Mesodermal cell (in vitro differentiated cells): ENCODE data around the gene FGF7.

Experiments used
- H3K27ac ChIP-seq: 2 replicates; pipeline ENCODE4 v1.7.0; 2013; ENCODE audit warnings: mild to moderate bottlenecking, low read depth, low read length, moderate library complexity; ENCODE audit not compliant: severe bottlenecking
- H3K36me3 ChIP-seq: 2 replicates; pipeline ENCODE4 v1.7.1; 2013; ENCODE audit warnings: mild to moderate bottlenecking, low read length, moderate library complexity; ENCODE audit not compliant: control insufficient read depth, insufficient read depth
- H3K4me1 ChIP-seq: one replicate; pipeline ENCODE4 v1.7.1; 2013; ENCODE audit warnings: mild to moderate bottlenecking, low read length; ENCODE audit not compliant: insufficient read depth, control insufficient read depth, poor library complexity, severe bottlenecking
- H3K4me3 ChIP-seq: 2 replicates; pipeline ENCODE4 v1.7.0; 2013; ENCODE audit warnings: low read length, control low read depth, mild to moderate bottlenecking; ENCODE audit not compliant: insufficient read depth, poor library complexity, severe bottlenecking; ENCODE audit errors: extremely low read depth
- H3K9me3 ChIP-seq: 2 replicates; pipeline ENCODE4 v1.7.1; 2013; ENCODE audit warnings: mild to moderate bottlenecking, low read length, moderate library complexity; ENCODE audit not compliant: control insufficient read depth
- WGBS, 2 experiments: methylation state at CpG; one replicate each; pipeline ENCODE4 v1.1.5; 2013; ENCODE audit warnings: missing lambda C conversion rate in 2 of 2; ENCODE audit not compliant: insufficient coverage in 2 of 2; 5-methylcytosine and 5-hydroxymethylcytosine counted together

The FGF7 gene

GRCh38 chr15:49439678-49440395 is 16.8 kb downstream of the FGF7 start:
- Histone ChIP-seq H3K27ac (no peak overlapping the region), H3K4me3 (no peak overlapping the region), H3K36me3 (no peaks in the 10 kb centered on the region), H3K9me3 (no peaks in the 10 kb centered on the region), H3K4me1 (no peaks in the 10 kb centered on the region)
- WGBS, 2 experiments, result no CpG with 5 or more reads among the region's 5 CpGs

- Histone ChIP-seq H3K27ac (no peak overlapping the region), H3K4me3 (no peak overlapping the region), H3K4me1 (no peaks in the 10 kb centered on the region), H3K9me3 (no peaks in the 10 kb centered on the region), H3K36me3 (no peaks in the 10 kb centered on the region)
Observed at GRCh38 chr15:49441356-49441755, 18.3 kb downstream of the FGF7 start.

- H3K4me1 ChIP-seq, result no peaks in the 10 kb centered on the region
- no peak overlapping the region for H3K27ac ChIP-seq
- no peaks in the 10 kb centered on the region for H3K36me3 ChIP-seq
- H3K4me3 ChIP-seq, result no peak overlapping the region
- no peaks in the 10 kb centered on the region for H3K9me3 ChIP-seq
- WGBS, 2 experiments, result no CpG with 5 or more reads among the region's 1 CpG
Observed at GRCh38 chr15:49441816-49442215, 18.8 kb downstream of the FGF7 start.

GRCh38 chr15:49452595-49452994 is 29.6 kb downstream of the FGF7 start:
- H3K36me3 ChIP-seq, result no peaks in the 10 kb centered on the region
- no peaks in the 10 kb centered on the region for H3K4me1 ChIP-seq
- no peak overlapping the region for H3K27ac ChIP-seq
- no peaks in the 10 kb centered on the region for H3K9me3 ChIP-seq
- no peak overlapping the region for H3K4me3 ChIP-seq
- no CpG with 5 or more reads among the region's 1 CpG for WGBS, 2 experiments

GRCh38 chr15:49456166-49456565 is 33.1 kb downstream of the FGF7 start:
- Histone ChIP-seq H3K4me3 (no peak overlapping the region), H3K9me3 (no peaks in the 10 kb centered on the region), H3K4me1 (no peaks in the 10 kb centered on the region), H3K36me3 (no peaks in the 10 kb centered on the region), H3K27ac (no peak overlapping the region)

- H3K4me1 ChIP-seq, result no peaks in the 10 kb centered on the region
- H3K36me3 ChIP-seq, result no peaks in the 10 kb centered on the region
- H3K9me3 ChIP-seq, result no peaks in the 10 kb centered on the region
- H3K27ac ChIP-seq, result no peak overlapping the region
- WGBS, 2 experiments, result no CpG with 5 or more reads among the region's 2 CpGs
- H3K4me3 ChIP-seq, result no peak overlapping the region
Observed at GRCh38 chr15:49458145-49458544, 35.1 kb downstream of the FGF7 start.

GRCh38 chr15:49460411-49460941 is 37.4 kb downstream of the FGF7 start:
- Histone ChIP-seq H3K4me3 (no peak overlapping the region), H3K36me3 (no peaks in the 10 kb centered on the region), H3K27ac (no peak overlapping the region), H3K9me3 (no peaks in the 10 kb centered on the region), H3K4me1 (no peaks in the 10 kb centered on the region)
- no CpG with 5 or more reads among the region's 2 CpGs for WGBS, 2 experiments

GRCh38 chr15:49462232-49462844 is 39.3 kb downstream of the FGF7 start:
- no CpG with 5 or more reads among the region's 2 CpGs for WGBS, 2 experiments
- Histone ChIP-seq H3K9me3 (no peaks in the 10 kb centered on the region), H3K4me1 (no peaks in the 10 kb centered on the region), H3K36me3 (no peaks in the 10 kb centered on the region), H3K4me3 (no peak overlapping the region), H3K27ac (no peak overlapping the region)

- H3K4me3 ChIP-seq, result no peak overlapping the region
- H3K9me3 ChIP-seq, result no peaks in the 10 kb centered on the region
- no CpG with 5 or more reads among the region's 3 CpGs for WGBS, 2 experiments
- no peak overlapping the region for H3K27ac ChIP-seq
- no peaks in the 10 kb centered on the region for H3K4me1 ChIP-seq
- H3K36me3 ChIP-seq, result no peaks in the 10 kb centered on the region
Observed at GRCh38 chr15:49464522-49464921, 41.5 kb downstream of the FGF7 start.

- 78% methylated on average over 1 of the region's 1 CpG; no CpG with 5 or more reads in 1 of the 2 experiments for WGBS, 2 experiments
- no peak overlapping the region for H3K4me3 ChIP-seq
- H3K36me3 ChIP-seq, result no peaks in the 10 kb centered on the region
- H3K9me3 ChIP-seq, result no peaks in the 10 kb centered on the region
- H3K4me1 ChIP-seq, result no peaks in the 10 kb centered on the region
- H3K27ac ChIP-seq, result no peak overlapping the region
Observed at GRCh38 chr15:49466119-49466518, 43.1 kb downstream of the FGF7 start.

- no peaks in the 10 kb centered on the region for H3K9me3 ChIP-seq
- H3K4me1 ChIP-seq, result no peaks in the 10 kb centered on the region
- no peak overlapping the region for H3K4me3 ChIP-seq
- no peak overlapping the region for H3K27ac ChIP-seq
- H3K36me3 ChIP-seq, result no peaks in the 10 kb centered on the region
- 100% methylated on average over 1 of the region's 3 CpGs; no CpG with 5 or more reads in 1 of the 2 experiments for WGBS, 2 experiments
Observed at GRCh38 chr15:49467746-49468480, 44.9 kb downstream of the FGF7 start.
